SK-N-SH treated with all-trans-retinoic acid at 6 μM for 48 hours (cell line): Measurements from ENCODE around the gene FOXL3.

Experiments
- ATAC-seq: fragments of 200-7000 bp; cut with Tn5 transposase; 3 replicates; pipeline ENCODE4 v1.9.1; 2020; ENCODE audit warnings: mild to moderate bottlenecking, moderate library complexity
- ARNTL ChIP-seq: fragments of 450-650 bp; formaldehyde crosslinking; IDR thresholded peaks from 2 replicates; pipeline ENCODE4 v1.5.0; 2020; ENCODE audit warnings: low read depth, mild to moderate bottlenecking, moderate library complexity, borderline replicate concordance
- BACH2 ChIP-seq: fragments of 250-450 bp; sonication (Bioruptor Pico); IDR thresholded peaks from 2 replicates; pipeline ENCODE4 v1.9.0; 2021; ENCODE audit warnings: mild to moderate bottlenecking, borderline replicate concordance
- CSDC2 ChIP-seq: fragments of 250-450 bp; sonication (Bioruptor Pico); IDR thresholded peaks from 2 replicates; pipeline ENCODE4 v1.5.0; 2020; ENCODE audit warnings: mild to moderate bottlenecking, moderate library complexity
- ESRRG ChIP-seq: fragments of 250-450 bp; sonication (Bioruptor Pico); IDR thresholded peaks from 2 replicates; pipeline ENCODE4 v1.6.1; 2021; ENCODE audit warnings: mild to moderate bottlenecking
- GLIS3 ChIP-seq: fragments of 250-450 bp; sonication (Bioruptor Pico); IDR thresholded peaks from 2 replicates; pipeline ENCODE4 v1.5.0; 2020; ENCODE audit warnings: mild to moderate bottlenecking, moderate library complexity
- ISL1 ChIP-seq: fragments of 250-450 bp; sonication (Bioruptor Pico); IDR thresholded peaks from 2 replicates; pipeline ENCODE4 v2.1.2; 2022; ENCODE audit warnings: mild to moderate bottlenecking, moderate library complexity
- OSR1 ChIP-seq: fragments of 250-450 bp; sonication (Bioruptor Pico); IDR thresholded peaks from 2 replicates; pipeline ENCODE4 v1.8.0; 2022; ENCODE audit warnings: moderate library complexity, mild to moderate bottlenecking, inconsistent platforms
- POU6F1 ChIP-seq: fragments of 250-450 bp; sonication (Bioruptor Pico); IDR thresholded peaks from 2 replicates; pipeline ENCODE4 v1.8.0; 2021; ENCODE audit warnings: low read depth, mild to moderate bottlenecking, moderate library complexity, borderline replicate concordance
- PPARA ChIP-seq: fragments of 250-450 bp; sonication (Bioruptor Pico); IDR thresholded peaks from 2 replicates; pipeline ENCODE4 v1.5.0; 2020; ENCODE audit warnings: mild to moderate bottlenecking, borderline replicate concordance
- RARB ChIP-seq: fragments of 250-450 bp; sonication (Bioruptor Pico); IDR thresholded peaks from 2 replicates; pipeline ENCODE4 v1.8.0; 2021; ENCODE audit warnings: mild to moderate bottlenecking, moderate library complexity
- SNAI2 ChIP-seq: fragments of 250-450 bp; sonication (Bioruptor Pico); IDR thresholded peaks from 2 replicates; pipeline ENCODE4 v1.5.0; 2020; ENCODE audit warnings: mild to moderate bottlenecking, moderate library complexity
- TCF4 ChIP-seq: fragments of 250-450 bp; sonication (Bioruptor Pico); IDR thresholded peaks from 2 replicates; pipeline ENCODE4 v1.8.0; 2021; ENCODE audit warnings: mild to moderate bottlenecking, moderate library complexity, borderline replicate concordance
- ZC3H10 ChIP-seq: fragments of 250-450 bp; sonication (Bioruptor Pico); IDR thresholded peaks from 2 replicates; pipeline ENCODE4 v1.5.1; 2021; ENCODE audit warnings: mild to moderate bottlenecking, moderate library complexity
- ZFP30 ChIP-seq: fragments of 450-650 bp; formaldehyde crosslinking; IDR thresholded peaks from 2 replicates; pipeline ENCODE4 v1.5.0; 2022; ENCODE audit warnings: mild to moderate bottlenecking, moderate library complexity
- ZNF565 ChIP-seq: fragments of 450-650 bp; formaldehyde crosslinking; conservative IDR thresholded peaks from 2 replicates; pipeline ENCODE4 v1.5.0; 2020; ENCODE audit warnings: low read depth, mild to moderate bottlenecking, moderate library complexity
- ZNF8 ChIP-seq: fragments of 450-650 bp; formaldehyde crosslinking; IDR thresholded peaks from 2 replicates; pipeline ENCODE4 v1.5.0; 2020; ENCODE audit warnings: mild to moderate bottlenecking, moderate library complexity
- TF ChIP-seq, protein P1 (sequence below): fragments of 250-450 bp; sonication (Bioruptor Pico); IDR thresholded peaks from 2 replicates; pipeline ENCODE4 v1.5.0; 2020; ENCODE audit warnings: mild to moderate bottlenecking, moderate library complexity
- TF ChIP-seq, protein P2 (sequence below): fragments of 250-450 bp; sonication (Bioruptor Pico); IDR thresholded peaks from 2 replicates; pipeline ENCODE4 v1.8.0; 2020; ENCODE audit warnings: mild to moderate bottlenecking, moderate library complexity, borderline replicate concordance
- TF ChIP-seq, protein P3 (sequence below): fragments of 250-450 bp; sonication (Bioruptor Pico); IDR thresholded peaks from 2 replicates; pipeline ENCODE4 v1.5.1; 2020; ENCODE audit warnings: low read depth, mild to moderate bottlenecking, moderate library complexity

Gene FOXL3

DNA sequence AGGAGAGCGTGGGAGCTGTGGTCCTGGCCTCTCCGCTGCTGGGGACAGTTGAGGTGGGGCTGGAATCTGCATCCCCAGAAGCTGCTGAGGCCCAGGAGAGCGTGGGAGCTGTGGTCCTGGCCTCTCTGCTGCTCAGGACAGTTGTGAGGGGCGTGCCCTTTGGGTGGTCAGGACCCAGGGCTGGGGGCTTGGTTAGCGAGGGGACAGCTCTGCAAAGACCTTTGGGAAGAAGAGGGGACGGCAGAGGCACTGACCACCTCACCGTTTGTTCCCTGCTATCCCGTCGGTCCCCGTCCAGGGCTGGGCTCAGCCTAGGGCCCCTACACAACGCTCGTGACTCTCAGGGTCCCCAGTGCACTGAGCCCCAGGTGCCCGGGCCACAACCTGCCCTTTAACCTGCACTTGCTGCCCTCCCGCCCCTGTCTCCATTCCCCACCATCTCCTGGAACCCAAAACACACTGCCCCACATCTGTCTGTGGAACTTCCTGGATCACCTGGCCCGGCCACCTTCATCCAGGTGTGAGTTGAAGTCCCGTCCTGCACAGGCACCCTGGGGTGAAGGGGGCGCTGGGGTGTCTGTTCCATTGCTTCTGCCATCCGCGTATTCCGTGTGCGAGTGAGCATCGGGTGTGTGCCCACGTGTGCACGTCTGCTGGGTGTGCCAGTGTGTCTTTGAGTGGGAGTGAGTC lies 14.1 kb downstream of the FOXL3 start:
- TF ChIP-seq TCF4 (CRISPR knock-in tag) (no peak), ARNTL (CRISPR knock-in tag) (no peak), ISL1 (CRISPR knock-in tag) (no peak), ZNF565 (CRISPR knock-in tag) (no peak), ZFP30 (CRISPR knock-in tag) (no peak), BACH2 (CRISPR knock-in tag) (no peak), ESRRG (CRISPR knock-in tag) (no peak), SNAI2 (CRISPR knock-in tag) (no peak), OSR1 (CRISPR knock-in tag) (no peak)
- TF ChIP-seq, protein P1, sequence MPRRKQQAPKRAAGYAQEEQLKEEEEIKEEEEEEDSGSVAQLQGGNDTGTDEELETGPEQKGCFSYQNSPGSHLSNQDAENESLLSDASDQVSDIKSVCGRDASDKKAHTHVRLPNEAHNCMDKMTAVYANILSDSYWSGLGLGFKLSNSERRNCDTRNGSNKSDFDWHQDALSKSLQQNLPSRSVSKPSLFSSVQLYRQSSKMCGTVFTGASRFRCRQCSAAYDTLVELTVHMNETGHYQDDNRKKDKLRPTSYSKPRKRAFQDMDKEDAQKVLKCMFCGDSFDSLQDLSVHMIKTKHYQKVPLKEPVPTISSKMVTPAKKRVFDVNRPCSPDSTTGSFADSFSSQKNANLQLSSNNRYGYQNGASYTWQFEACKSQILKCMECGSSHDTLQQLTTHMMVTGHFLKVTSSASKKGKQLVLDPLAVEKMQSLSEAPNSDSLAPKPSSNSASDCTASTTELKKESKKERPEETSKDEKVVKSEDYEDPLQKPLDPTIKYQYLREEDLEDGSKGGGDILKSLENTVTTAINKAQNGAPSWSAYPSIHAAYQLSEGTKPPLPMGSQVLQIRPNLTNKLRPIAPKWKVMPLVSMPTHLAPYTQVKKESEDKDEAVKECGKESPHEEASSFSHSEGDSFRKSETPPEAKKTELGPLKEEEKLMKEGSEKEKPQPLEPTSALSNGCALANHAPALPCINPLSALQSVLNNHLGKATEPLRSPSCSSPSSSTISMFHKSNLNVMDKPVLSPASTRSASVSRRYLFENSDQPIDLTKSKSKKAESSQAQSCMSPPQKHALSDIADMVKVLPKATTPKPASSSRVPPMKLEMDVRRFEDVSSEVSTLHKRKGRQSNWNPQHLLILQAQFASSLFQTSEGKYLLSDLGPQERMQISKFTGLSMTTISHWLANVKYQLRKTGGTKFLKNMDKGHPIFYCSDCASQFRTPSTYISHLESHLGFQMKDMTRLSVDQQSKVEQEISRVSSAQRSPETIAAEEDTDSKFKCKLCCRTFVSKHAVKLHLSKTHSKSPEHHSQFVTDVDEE = no peak
- no peak for ATAC-seq

GRCh38 chr7:304574-305409 lies 14.8 kb downstream of the FOXL3 start:
- no peak for ATAC-seq
- no peak for TF ChIP-seq ZFP30 (CRISPR knock-in tag)
- TF ChIP-seq, protein P2, sequence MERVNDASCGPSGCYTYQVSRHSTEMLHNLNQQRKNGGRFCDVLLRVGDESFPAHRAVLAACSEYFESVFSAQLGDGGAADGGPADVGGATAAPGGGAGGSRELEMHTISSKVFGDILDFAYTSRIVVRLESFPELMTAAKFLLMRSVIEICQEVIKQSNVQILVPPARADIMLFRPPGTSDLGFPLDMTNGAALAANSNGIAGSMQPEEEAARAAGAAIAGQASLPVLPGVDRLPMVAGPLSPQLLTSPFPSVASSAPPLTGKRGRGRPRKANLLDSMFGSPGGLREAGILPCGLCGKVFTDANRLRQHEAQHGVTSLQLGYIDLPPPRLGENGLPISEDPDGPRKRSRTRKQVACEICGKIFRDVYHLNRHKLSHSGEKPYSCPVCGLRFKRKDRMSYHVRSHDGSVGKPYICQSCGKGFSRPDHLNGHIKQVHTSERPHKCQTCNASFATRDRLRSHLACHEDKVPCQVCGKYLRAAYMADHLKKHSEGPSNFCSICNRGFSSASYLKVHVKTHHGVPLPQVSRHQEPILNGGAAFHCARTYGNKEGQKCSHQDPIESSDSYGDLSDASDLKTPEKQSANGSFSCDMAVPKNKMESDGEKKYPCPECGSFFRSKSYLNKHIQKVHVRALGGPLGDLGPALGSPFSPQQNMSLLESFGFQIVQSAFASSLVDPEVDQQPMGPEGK (CRISPR knock-in tag) = no peak
- TF ChIP-seq CSDC2 (CRISPR knock-in tag) = no peak
- TF ChIP-seq PPARA (CRISPR knock-in tag) = no peak
- no peak for TF ChIP-seq RARB (CRISPR knock-in tag)
- TF ChIP-seq, protein P1 = no peak

GRCh38 chr7:305410-306151 lies 15.6 kb downstream of the FOXL3 start:
- no peak for TF ChIP-seq GLIS3 (CRISPR knock-in tag)
- no peak for TF ChIP-seq CSDC2 (CRISPR knock-in tag)
- TF ChIP-seq, protein P3, sequence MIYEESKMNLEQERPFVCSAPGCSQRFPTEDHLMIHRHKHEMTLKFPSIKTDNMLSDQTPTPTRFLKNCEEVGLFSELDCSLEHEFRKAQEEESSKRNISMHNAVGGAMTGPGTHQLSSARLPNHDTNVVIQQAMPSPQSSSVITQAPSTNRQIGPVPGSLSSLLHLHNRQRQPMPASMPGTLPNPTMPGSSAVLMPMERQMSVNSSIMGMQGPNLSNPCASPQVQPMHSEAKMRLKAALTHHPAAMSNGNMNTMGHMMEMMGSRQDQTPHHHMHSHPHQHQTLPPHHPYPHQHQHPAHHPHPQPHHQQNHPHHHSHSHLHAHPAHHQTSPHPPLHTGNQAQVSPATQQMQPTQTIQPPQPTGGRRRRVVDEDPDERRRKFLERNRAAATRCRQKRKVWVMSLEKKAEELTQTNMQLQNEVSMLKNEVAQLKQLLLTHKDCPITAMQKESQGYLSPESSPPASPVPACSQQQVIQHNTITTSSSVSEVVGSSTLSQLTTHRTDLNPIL (CRISPR knock-in tag) = no peak
- TF ChIP-seq RARB (CRISPR knock-in tag) = no peak
- no peak for TF ChIP-seq PPARA (CRISPR knock-in tag)
- TF ChIP-seq, protein P1 = no peak
- no peak for TF ChIP-seq ZNF8
- TF ChIP-seq ZC3H10 = no peak
- no peak for TF ChIP-seq TCF4 (CRISPR knock-in tag)
- no peak for TF ChIP-seq POU6F1
- no peak for TF ChIP-seq ARNTL (CRISPR knock-in tag)
- TF ChIP-seq, all 23 proteins: peak for 0

More at GRCh38 chr7:305410-306151, 15.6 kb downstream of the FOXL3 start:
- ATAC-seq = no peak
